B cell (primary cell): ENCODE results near the gene CNTNAP2.

Experiments used
- EZH2 ChIP-seq: IDR thresholded peaks from 2 replicates; pipeline ENCODE4 v1.6.1; 2012; ENCODE audit warnings: borderline replicate concordance, low read depth, mild to moderate bottlenecking, moderate library complexity, low read length; ENCODE audit not compliant: insufficient read depth, poor library complexity, severe bottlenecking
- TF ChIP-seq, protein P1 (sequence below): fragments of 200-600 bp; IDR thresholded peaks from one replicate; pipeline ENCODE4 v1.8.0; 2022; ENCODE audit warnings: antibody characterized with exemption, mild to moderate bottlenecking

DNA sequence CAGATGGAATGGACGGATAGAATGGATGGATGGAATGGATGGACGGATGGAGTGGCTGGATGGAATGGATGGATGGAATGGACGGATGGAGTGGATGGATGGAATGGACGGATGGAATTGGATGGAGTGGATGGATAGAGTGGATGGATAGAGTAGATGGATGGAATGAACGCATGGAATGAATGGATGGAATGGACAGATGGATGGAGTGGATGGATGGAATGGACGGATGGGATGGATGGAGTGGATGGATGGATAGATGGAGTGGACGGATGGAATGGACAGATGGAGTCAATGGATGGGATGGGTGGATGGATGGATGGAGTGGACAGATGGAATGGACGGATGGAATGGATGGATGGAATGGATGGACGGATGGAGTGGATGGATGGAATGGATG lies 2214.2 kb downstream of the CNTNAP2 start:
- TF ChIP-seq, protein P1, sequence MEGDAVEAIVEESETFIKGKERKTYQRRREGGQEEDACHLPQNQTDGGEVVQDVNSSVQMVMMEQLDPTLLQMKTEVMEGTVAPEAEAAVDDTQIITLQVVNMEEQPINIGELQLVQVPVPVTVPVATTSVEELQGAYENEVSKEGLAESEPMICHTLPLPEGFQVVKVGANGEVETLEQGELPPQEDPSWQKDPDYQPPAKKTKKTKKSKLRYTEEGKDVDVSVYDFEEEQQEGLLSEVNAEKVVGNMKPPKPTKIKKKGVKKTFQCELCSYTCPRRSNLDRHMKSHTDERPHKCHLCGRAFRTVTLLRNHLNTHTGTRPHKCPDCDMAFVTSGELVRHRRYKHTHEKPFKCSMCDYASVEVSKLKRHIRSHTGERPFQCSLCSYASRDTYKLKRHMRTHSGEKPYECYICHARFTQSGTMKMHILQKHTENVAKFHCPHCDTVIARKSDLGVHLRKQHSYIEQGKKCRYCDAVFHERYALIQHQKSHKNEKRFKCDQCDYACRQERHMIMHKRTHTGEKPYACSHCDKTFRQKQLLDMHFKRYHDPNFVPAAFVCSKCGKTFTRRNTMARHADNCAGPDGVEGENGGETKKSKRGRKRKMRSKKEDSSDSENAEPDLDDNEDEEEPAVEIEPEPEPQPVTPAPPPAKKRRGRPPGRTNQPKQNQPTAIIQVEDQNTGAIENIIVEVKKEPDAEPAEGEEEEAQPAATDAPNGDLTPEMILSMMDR = no peak
- no peak for TF ChIP-seq EZH2
